Stimulated activated CD8-positive, alpha-beta memory T cell treated with anti-CD3 and anti-CD28 coated beads, Interleukin-4, amount 100 ng/mL, for 4 hours (primary cell): ENCODE data around the gene NFATC2.
"Not testable (repeated sequence)": the region's sequence is repeated elsewhere in the genome, so short reads cannot be mapped to it uniquely, and the experiment has no call there.

Source experiments
- DNase-seq, 2 donors: peaks; one replicate each; pipeline ENCODE4 v3.0.0-alpha.2; 2020; ENCODE audit warnings: low read depth in 2 of 2, low spot score in 1 of 2

NFATC2 gene

GRCh38 chr20:51473771-51474170 lies 68.7 kb downstream of the NFATC2 start:
- DNase-seq: no peak

GRCh38 chr20:51473256-51473655 lies 69.3 kb downstream of the NFATC2 start:
- DNase-seq: no peak

DNA sequence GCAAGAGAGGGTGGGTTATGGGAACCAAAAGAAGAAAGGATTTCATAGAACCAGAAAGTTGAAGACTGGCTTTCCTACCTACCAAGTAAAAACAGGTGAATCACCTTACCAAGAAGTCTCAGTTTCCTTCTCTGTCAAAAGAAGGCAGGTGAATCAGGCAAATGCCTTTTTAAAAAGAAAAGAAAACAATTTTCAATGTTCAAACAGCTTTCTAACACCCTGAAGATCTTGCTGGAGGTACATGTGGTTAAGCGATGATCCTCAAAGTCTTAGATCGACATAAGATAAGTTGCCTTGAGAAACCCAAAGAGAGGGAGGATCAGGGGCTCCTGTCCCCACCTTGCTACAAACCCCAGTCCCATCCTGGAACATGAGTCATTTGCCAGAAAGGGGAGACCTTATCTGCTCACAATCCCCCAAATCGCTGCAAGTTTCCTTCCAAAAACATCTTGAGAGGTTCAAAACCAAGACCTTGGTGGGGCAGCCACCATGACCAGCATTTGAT lies 71.6 kb downstream of the NFATC2 start:
- no peak for DNase-seq

GRCh38 chr20:51470499-51470820 lies 72.1 kb downstream of the NFATC2 start:
- no peak for DNase-seq

- DNase-seq: no peak
These were observed 72.7 kb downstream of the NFATC2 start for GRCh38 chr20:51469578-51470498.

DNA sequence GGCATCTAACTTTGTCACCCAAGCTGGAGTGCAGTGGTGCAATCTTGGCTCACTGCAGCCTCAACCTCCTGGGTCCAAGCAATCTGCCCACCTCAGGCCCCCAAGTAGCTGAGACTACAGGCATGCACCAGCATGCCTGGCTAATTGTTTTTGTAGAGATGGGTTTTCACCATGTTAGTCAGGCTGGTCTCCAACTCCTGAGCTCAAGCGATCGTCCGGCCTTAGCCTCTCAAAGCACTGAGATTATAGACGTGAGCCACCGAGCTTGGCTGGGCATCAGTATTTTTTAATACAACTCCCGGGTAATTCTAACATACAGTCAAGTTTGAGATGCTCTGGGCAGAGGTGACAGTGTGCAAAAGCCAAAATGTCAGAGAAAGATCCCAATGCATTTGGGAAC lies 73.5 kb downstream of the NFATC2 start:
- DNase-seq: no peak

GRCh38 chr20:51468636-51469035 lies 73.9 kb downstream of the NFATC2 start:
- no peak for DNase-seq

GRCh38 chr20:51467956-51468626 lies 74.4 kb downstream of the NFATC2 start:
- no peak for DNase-seq

DNA sequence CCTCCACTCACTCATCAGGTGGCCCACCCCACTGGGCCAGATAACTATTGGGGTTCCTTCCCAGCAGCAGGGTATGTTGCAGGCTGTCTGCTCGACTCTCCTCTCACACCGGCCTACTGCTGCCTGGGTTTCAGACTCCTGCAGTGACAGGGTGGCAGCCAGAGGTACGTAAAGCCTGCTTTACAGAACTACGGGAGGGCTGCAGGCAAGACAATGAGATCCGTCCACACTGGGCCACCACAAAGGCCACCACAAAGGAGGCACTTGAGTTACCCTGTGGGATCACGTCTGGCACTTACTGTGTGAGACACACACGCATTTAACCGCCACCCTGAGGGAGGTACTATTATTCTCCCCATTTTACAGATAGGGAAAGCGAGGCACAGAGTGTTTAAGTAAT lies 78.5 kb downstream of the NFATC2 start:
- no peak for DNase-seq

DNA sequence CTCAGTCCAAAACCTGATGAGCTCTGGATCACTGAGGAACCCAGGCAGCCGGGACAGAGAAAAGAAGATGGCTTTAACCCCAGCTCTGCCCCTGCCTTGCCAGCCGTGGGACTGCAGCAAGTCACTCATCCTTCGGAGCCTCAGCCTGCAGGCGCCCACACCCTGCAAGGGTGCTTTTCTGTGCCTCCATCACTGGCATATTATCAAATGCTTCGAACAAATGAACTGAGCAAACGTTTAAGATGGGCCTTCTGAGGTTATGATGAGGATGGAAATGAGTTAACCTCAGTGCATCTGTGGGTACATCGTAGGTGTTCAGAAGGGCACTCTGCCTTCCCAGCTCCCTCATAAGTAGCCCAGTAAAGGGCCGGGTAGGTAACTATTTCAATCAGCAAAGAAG lies 79.0 kb downstream of the NFATC2 start:
- DNase-seq: no peak

- no peak for DNase-seq
These were observed 79.8 kb downstream of the NFATC2 start for GRCh38 chr20:51462566-51463276.

- not testable (repeated sequence) for DNase-seq
These were observed 80.7 kb downstream of the NFATC2 start for GRCh38 chr20:51461846-51462245.

- DNase-seq: no peak
These were observed 81.2 kb downstream of the NFATC2 start for GRCh38 chr20:51461306-51461705.

DNA sequence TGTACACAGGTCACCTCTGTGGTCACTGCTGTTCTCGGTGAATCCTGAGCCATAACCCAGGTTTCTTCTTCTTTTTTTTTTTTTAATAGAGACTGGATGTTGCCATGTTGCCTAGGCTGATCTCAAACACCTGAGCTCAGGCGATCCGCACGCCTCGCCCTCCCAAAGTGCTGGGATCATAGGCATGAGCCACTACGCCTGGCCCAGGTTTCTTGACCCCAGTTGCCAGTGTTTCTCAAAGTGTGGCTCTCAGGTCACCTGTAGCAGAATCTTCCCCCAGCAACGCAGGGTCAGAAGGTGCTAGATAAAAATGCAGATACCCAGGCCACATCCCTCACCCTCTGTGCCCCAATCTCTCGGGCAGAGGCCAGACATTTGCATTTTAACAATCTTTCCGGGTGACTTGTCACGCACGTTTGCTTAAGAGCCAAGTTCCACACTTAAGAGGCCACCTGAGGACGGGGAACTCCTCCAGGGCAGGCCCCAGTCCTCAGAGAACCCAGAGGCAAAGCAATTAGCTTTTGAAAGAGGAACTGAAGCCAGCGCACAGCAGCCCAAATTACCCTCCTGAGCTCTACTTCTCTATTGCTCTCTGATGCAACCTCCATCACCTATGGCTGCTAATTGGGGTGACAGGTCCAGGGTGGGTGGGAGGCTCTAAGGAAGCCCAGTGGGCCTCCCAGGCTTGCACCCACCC lies 81.8 kb downstream of the NFATC2 start:
- DNase-seq: no peak

GRCh38 chr20:51460163-51460562 lies 82.4 kb downstream of the NFATC2 start:
- DNase-seq: no peak

DNA sequence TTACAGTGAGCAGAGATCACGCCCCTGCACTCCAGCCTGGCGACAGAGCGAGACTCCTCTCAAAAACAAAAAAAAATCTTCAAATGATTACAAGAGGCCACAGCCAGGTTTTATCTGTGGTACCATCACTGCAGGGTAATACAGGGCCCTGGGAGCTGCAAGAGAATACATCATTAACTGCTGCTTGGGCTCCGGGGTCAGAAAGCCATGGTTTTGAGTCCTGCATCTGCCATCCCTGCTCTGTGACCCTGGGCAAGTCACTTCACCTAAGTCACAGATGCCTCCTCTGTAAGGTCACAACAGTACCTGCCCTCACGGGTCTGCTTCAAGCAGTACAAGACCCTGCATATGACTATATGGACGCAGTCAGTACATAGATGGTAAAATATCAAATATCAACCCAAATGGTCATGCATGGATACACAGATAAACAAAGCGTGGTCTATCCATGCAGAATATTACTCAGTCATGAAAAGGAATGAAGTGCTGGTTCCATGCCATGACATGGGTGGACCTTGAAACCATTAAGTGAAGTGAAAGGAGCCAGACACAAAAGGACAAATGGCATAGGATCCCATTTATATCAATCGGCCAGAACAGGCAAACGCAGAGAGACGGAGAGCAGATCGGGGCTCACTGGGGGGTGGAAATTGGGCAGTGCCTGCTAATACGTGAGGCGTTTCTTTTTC lies 83.6 kb downstream of the NFATC2 start:
- no peak for DNase-seq

GRCh38 chr20:51457533-51457932 lies 85.0 kb downstream of the NFATC2 start:
- DNase-seq: no peak

- DNase-seq: no peak
These were observed 85.7 kb downstream of the NFATC2 start for GRCh38 chr20:51456511-51457509.

- no peak for DNase-seq
These were observed 88.2 kb downstream of the NFATC2 start for GRCh38 chr20:51454250-51454865.
